Midbrain (tissue), 1 donor: Measurements from ENCODE around the gene DMD.

Experiments
- DNase-seq: peaks from one replicate; lab custom pipeline; 2025; lab: John Stamatoyannopoulos, UW

Gene DMD

GRCh38 chrX:31227250-31227649, 1984.1 kb downstream of the DMD start:
- DNase-seq = no peak

- DNase-seq = no peak
Measured at GRCh38 chrX:31225819-31226218, 1985.5 kb downstream of the DMD start.

GRCh38 chrX:31224381-31225012, 1986.9 kb downstream of the DMD start:
- DNase-seq = no peak

- no peak for DNase-seq
Measured at GRCh38 chrX:31223817-31224216, 1987.5 kb downstream of the DMD start.

- no peak for DNase-seq
Measured at GRCh38 chrX:31222946-31223345, 1988.4 kb downstream of the DMD start.

- no peak for DNase-seq
Measured at GRCh38 chrX:31219174-31219573, 1992.2 kb downstream of the DMD start.

GRCh38 chrX:31217084-31217483, 1994.3 kb downstream of the DMD start:
- no peak for DNase-seq

GRCh38 chrX:31215277-31215815, 1996.0 kb downstream of the DMD start:
- DNase-seq = no peak

GRCh38 chrX:31213941-31214340, 1997.4 kb downstream of the DMD start:
- peak; percentile 23 for DNase-seq

GRCh38 chrX:31212856-31213748, 1998.2 kb downstream of the DMD start:
- no peak for DNase-seq

GRCh38 chrX:31209005-31209628, 2002.2 kb downstream of the DMD start:
- no peak for DNase-seq

- no peak for DNase-seq
Measured at GRCh38 chrX:31201503-31201902, 2009.8 kb downstream of the DMD start.

- no peak for DNase-seq
Measured at GRCh38 chrX:31200430-31200829, 2010.9 kb downstream of the DMD start.

- DNase-seq = no peak
Measured at GRCh38 chrX:31199840-31200114, 2011.6 kb downstream of the DMD start.

GRCh38 chrX:31199056-31199839, 2012.1 kb downstream of the DMD start:
- no peak for DNase-seq

GRCh38 chrX:31190221-31190975, 2021.0 kb downstream of the DMD start:
- DNase-seq = no peak

GRCh38 chrX:31186693-31187338, 2024.5 kb downstream of the DMD start:
- no peak for DNase-seq

- DNase-seq = no peak
Measured at GRCh38 chrX:31185884-31186283, 2025.5 kb downstream of the DMD start.

- DNase-seq = no peak
Measured at GRCh38 chrX:31181377-31182000, 2029.9 kb downstream of the DMD start.

GRCh38 chrX:31179203-31179602, 2032.1 kb downstream of the DMD start:
- DNase-seq = no peak
